IPS-15b (cell line): ENCODE data around the gene SCGB2B2.

ENCODE experiments used
- H3K27me3 ChIP-seq: one replicate; pipeline ENCODE4 v1.6.1; 2013; ENCODE audit warnings: low read length; ENCODE audit not compliant: control insufficient read depth, insufficient read depth
- H3K36me3 ChIP-seq: one replicate; pipeline ENCODE4 v1.6.1; 2013; ENCODE audit warnings: low read length; ENCODE audit not compliant: control insufficient read depth, insufficient read depth
- H3K4me1 ChIP-seq: one replicate; pipeline ENCODE4 v1.6.1; 2013; ENCODE audit warnings: mild to moderate bottlenecking, low read length; ENCODE audit not compliant: control insufficient read depth, insufficient read depth
- H3K4me3 ChIP-seq: one replicate; pipeline ENCODE4 v1.5.1; 2013; ENCODE audit warnings: low read depth, low read length
- H3K9ac ChIP-seq: one replicate; pipeline ENCODE4 v1.6.1; 2013; ENCODE audit warnings: low read depth, mild to moderate bottlenecking, low read length
- H3K9me3 ChIP-seq: one replicate; pipeline ENCODE4 v1.6.1; 2013; ENCODE audit warnings: mild to moderate bottlenecking, low read length; ENCODE audit not compliant: control insufficient read depth, insufficient read depth

Gene SCGB2B2

DNA sequence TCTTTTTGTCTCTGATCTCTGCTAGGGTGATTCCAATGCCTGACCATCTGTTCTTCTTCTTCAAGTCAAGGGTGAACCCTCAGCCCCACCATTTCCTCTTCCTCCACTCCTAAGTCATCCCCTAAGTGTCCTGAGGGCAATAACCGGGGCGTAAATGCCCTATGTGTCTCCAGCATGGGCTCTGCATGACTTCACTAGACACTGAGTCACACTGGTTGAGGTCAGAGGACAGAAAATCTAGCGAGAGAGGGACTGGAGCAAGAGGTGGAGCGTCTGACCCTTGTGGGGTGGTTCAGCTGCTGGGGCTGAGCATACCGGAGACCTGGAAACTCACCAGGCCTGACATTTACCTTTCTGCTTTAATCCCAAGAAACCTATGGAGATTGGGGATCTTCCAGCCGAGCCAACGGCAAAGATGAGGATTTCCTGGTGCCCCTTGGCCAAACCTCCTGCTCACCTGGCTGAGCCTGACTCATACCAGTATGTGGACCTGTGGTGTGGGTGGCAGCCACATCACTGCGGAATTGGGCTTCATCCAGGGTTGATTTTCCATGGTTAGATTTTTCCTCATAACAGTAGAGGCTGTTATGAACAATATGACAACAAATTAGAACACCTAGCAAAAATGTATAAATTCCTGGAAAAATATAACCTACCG is 26.9 kb downstream of the SCGB2B2 start:
- no peak overlapping the region for H3K4me3 ChIP-seq
- H3K9ac ChIP-seq, result no peak overlapping the region
- no peaks in the 10 kb centered on the region for H3K27me3 ChIP-seq
- peaks cover 4% of the 10 kb centered on the region for H3K9me3 ChIP-seq
- no peaks in the 10 kb centered on the region for H3K36me3 ChIP-seq
- no peaks in the 10 kb centered on the region for H3K4me1 ChIP-seq

DNA sequence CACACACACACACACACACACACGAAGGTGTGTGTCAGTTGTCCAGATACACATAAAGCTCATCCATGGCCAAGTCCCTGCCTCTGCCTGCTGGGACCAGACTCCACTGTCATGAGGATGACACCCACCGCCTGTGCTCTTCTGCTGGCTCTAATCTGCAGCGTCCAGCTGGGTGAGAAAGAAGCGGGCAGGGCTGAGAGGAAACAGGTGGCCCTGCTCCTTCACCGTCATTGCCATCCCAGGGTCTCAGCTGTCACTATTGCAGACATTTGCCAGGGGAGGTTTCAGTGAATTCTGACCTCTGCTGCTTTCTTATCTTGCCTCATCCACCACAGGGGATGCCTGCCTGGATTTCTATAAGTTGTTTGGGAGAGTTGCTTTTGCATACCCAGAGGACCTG is 31.4 kb downstream of the SCGB2B2 start:
- no peaks in the 10 kb centered on the region for H3K36me3 ChIP-seq
- no peaks in the 10 kb centered on the region for H3K4me1 ChIP-seq
- H3K9me3 ChIP-seq, result peaks cover 4% of the 10 kb centered on the region
- H3K27me3 ChIP-seq, result no peaks in the 10 kb centered on the region
- no peak overlapping the region for H3K4me3 ChIP-seq
- no peak overlapping the region for H3K9ac ChIP-seq

DNA sequence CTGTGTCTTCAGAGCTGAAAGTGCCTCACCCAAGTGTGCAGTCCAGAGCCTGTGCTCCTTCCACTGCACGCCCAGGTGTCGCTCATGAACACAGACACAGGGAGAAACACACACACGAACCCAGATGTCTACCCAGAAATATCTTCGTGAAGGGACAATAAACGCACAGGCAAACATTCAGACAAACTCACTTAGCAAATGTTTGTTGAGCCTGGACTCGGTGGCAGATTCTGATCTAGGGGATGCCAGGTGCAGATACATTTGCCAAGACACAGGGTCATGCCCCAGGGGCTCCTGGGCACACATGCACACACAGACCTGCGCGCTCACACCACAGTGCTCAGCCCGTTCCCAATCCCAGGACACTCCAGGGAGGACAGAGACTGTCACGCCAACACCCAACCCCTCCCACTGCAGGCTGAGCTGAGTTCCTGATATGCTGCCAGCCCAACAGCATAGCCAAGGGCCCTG is 31.9 kb downstream of the SCGB2B2 start:
- peaks cover 3% of the 10 kb centered on the region for H3K9me3 ChIP-seq
- H3K4me3 ChIP-seq, result no peak overlapping the region
- H3K36me3 ChIP-seq, result no peaks in the 10 kb centered on the region

DNA sequence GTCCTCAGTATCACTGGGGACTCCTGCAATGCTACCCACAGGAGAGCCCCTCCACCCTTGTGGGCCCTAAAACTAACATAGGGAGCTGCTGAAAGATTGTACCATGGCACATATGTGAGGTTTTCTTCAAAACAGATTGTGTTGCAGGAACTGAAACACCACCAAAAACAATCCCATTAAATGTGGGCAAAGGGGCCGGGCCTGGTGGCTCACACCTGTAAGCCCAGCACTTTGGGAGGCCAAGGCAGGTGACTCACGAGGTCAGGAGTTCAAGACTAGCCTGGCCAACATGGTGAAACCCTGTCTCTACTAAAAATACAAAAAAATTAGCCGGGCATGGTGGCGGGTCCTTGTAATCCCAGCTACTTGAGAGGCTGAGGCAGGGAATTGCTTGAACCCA is 34.7 kb downstream of the SCGB2B2 start:
- no peak overlapping the region for H3K9ac ChIP-seq
- no peaks in the 10 kb centered on the region for H3K36me3 ChIP-seq
- H3K9me3 ChIP-seq, result no peaks in the 10 kb centered on the region
- H3K27me3 ChIP-seq, result no peaks in the 10 kb centered on the region
- H3K4me3 ChIP-seq, result no peak overlapping the region
- no peaks in the 10 kb centered on the region for H3K4me1 ChIP-seq

More for the DNA sequence above, 31.9 kb downstream of the SCGB2B2 start:
- Histone ChIP-seq H3K9ac (no peak overlapping the region), H3K27me3 (no peaks in the 10 kb centered on the region), H3K4me1 (no peaks in the 10 kb centered on the region)

DNA sequence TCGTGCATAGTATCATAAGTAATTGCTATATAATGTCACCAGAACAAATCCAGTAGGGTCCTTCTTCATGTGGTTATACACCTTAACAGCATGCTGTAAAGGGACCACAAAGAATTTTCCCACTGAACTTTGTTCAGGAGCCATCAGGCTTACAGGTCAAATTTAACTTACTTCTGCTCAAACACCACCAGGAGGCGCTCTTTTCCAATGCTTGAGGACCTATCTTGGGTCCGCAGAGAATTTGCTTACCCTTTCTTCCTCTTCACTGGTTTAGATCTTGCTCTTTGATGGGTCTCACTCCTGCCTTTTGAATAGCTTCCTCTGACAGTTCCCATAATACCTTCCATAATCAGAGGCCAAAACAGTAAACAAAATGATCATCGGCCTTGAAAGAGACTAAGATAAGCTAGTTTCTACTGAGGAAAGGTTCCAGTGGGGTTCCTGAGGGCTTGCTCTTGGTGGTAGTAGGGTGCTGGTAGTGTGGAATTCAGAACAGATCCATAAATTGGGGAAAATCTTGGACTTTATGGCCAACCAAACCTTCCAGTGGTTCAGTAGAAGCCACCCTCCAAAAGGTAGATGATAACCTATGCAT is 37.4 kb downstream of the SCGB2B2 start:
- H3K4me3 ChIP-seq, result no peak overlapping the region
- peaks cover 18% of the 10 kb centered on the region for H3K9me3 ChIP-seq
- no peaks in the 10 kb centered on the region for H3K4me1 ChIP-seq
- no peak overlapping the region for H3K9ac ChIP-seq
- H3K36me3 ChIP-seq, result no peaks in the 10 kb centered on the region
- no peaks in the 10 kb centered on the region for H3K27me3 ChIP-seq

DNA sequence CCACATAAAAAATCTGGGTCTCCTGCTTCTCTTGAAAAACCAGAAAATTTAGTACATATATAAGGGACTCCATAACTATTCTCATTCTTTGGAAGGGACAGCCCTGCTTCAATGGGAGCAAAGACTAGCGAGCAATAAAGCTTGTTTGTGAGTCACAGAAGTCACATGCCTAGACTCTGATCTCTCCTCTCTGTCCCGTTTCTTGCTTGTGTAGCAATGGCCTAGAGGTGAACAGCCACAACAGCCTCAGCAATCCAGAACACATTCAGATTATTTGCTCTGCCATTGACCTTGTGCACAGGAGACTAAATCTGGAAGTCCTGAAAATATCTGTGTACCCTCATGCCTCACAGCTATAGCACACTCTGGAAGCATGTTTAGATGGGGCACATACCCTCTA is 43.2 kb downstream of the SCGB2B2 start:
- Histone ChIP-seq H3K9ac (no peak overlapping the region), H3K27me3 (no peaks in the 10 kb centered on the region), H3K4me1 (no peaks in the 10 kb centered on the region), H3K36me3 (no peaks in the 10 kb centered on the region), H3K4me3 (no peak overlapping the region), H3K9me3 (peaks cover 18% of the 10 kb centered on the region)
